Measurements from ENCODE around the gene ABL2.

GRCh38 chr1:179128520-179128919 is 101.0 kb downstream of the ABL2 start:
- TF ChIP-seq ZNF274 (IDR thresholded peaks at IDR 0.05; ENCODE audit: low read depth, low read length): no peak
- no peak for TF ChIP-seq YY1 (IDR thresholded peaks at IDR 0.05; ENCODE audit: insufficient read depth, insufficient read length)
